ENCODE measurements around the gene UNC13B.

Gene UNC13B

GRCh38 chr9:35452481-35452880 is 290.7 kb downstream of the UNC13B start:
- no peak for DNase-seq

GRCh38 chr9:35453786-35454185 is 292.0 kb downstream of the UNC13B start:
- DNase-seq = no peak
